Right lung (tissue), 10 donors: Measurements from ENCODE around the gene TSPAN3. TPM values are rescaled to one million over a fixed set of nuclear protein-coding genes. Genes with fewer than 3 reads are reported as not detected.

Experiments
- DNase-seq, 2 donors: peaks; one replicate each; pipeline ENCODE4 v3.0.0-alpha.2; 2013
- long read RNA-seq, 8 donors: transcript quantifications; one replicate each; lab custom pipeline, GENCODE V29; 2026
- polyA plus RNA-seq, 5 donors: library from polyadenylated mRNA; unstranded; fragments of 120-200 nt; gene quantifications; one replicate each; pipeline versions ENCODE4 v1.2.1 to v1.2.3, GENCODE V29; 2013; ENCODE audit warnings: inconsistent platforms in 1 of 5, low replicate concordance in 1 of 5; ENCODE audit not compliant: insufficient read length in 5 of 5, insufficient read depth in 1 of 5

TSPAN3 gene
- 100 to 1,000 TPM; 327 to 424 (median 329) TPM for polyA plus RNA-seq
- long read RNA-seq, donor 1, full-length matches to known transcripts = 200 of 214 reads
- long read RNA-seq, donor 1, partial matches to known transcripts = 14 of 214 reads
- long read RNA-seq, donor 1, other reads (novel, unspliced or antisense) = 0 of 214 reads
- long read RNA-seq, donor 2, full-length matches to known transcripts = 120 of 154 reads
- long read RNA-seq, donor 2, partial matches to known transcripts = 34 of 154 reads
- long read RNA-seq, donor 2, other reads (novel, unspliced or antisense) = 0 of 154 reads
- long read RNA-seq, donor 3, full-length matches to known transcripts = 141 of 146 reads
- long read RNA-seq, donor 3, partial matches to known transcripts = 5 of 146 reads
- long read RNA-seq, donor 3, other reads (novel, unspliced or antisense) = 0 of 146 reads
- long read RNA-seq, donor 4, full-length matches to known transcripts = 95 of 100 reads
- long read RNA-seq, donor 4, partial matches to known transcripts = 0 of 100 reads
- long read RNA-seq, donor 4, other reads (novel, unspliced or antisense) = 5 of 100 reads
- long read RNA-seq, donor 5, full-length matches to known transcripts = 193 of 226 reads
- long read RNA-seq, donor 5, partial matches to known transcripts = 33 of 226 reads
- long read RNA-seq, donor 5, other reads (novel, unspliced or antisense) = 0 of 226 reads
- long read RNA-seq, donor 6, full-length matches to known transcripts = 208 of 228 reads
- long read RNA-seq, donor 6, partial matches to known transcripts = 20 of 228 reads
- long read RNA-seq, donor 6, other reads (novel, unspliced or antisense) = 0 of 228 reads
- long read RNA-seq, donor 7, full-length matches to known transcripts = 205 of 222 reads
- long read RNA-seq, donor 7, partial matches to known transcripts = 17 of 222 reads
- long read RNA-seq, donor 7, other reads (novel, unspliced or antisense) = 0 of 222 reads
- long read RNA-seq, donor 8, full-length matches to known transcripts = 74 of 74 reads
- long read RNA-seq, donor 8, partial matches to known transcripts = 0 of 74 reads
- long read RNA-seq, donor 8, other reads (novel, unspliced or antisense) = 0 of 74 reads

DNA sequence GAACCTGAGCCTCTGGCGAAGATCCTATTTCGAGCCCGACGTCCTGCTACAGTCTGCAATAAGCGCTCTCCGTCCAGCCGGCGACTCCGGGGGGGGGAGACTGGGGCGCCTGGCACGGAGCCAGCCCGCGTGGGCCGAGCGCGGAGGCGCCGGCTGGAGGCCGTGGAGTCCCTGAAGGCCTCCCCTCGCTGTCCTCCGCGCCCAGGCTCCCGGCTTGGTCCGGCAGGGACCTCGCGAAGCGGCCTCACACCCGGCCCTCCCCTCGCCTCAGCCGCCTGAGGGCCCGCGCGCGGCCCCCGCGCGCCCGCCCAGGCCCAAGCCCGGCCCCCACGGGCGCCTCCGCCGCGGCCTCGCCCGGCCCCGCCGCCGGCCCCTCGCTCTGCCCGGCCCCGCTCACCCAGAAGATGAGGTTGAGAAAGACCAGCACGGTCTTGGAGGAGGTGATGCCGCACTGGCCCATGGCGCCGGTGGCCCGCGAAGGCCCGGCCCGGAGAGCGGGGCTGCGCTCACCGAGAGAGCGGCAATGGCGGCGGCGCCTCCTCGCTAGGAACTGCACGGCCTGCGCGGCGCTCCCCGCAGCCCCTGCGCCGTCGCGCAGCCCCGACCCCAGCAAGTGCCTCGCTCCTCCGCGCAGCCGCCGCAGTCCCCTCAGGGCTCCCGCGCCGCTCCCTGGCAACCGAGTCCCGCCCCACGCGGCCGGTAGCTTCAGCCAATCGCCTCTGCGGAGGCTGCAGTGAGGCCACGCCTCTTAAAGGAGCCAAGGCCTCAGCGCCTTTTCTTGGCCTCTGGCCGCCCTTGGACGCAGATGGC lies at the start of gene TSPAN3:
Gene TSPAN3, minus strand, starts transcription at position 615 of the 810 bp plus-strand sequence. Its CDS starts 155 bp downstream, at position 460.
- peak; percentile 92 to 94 for DNase-seq

- DNase-seq = no peak
Measured at GRCh38 chr15:77120576-77120975, 49.7 kb upstream of the TSPAN3 start.

DNA sequence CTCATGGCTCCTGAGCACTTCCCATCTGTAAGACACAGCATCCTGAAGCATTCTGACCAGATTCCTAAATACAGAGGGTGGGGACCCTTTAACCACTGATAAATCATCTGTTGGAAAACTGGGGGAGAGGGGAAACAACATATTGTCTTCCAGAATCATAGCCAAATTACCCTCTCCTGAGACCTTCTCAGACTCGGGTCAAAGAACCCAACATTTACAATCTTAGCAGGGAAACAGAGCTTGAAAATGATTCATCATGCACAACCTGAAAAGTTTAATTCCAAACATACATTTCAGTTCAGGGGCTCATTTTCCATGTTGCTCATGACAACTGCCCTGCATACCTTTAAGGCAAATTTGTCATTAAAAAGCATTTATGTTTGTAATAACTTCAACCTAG lies 48.5 kb upstream of the TSPAN3 start:
- no peak for DNase-seq

DNA sequence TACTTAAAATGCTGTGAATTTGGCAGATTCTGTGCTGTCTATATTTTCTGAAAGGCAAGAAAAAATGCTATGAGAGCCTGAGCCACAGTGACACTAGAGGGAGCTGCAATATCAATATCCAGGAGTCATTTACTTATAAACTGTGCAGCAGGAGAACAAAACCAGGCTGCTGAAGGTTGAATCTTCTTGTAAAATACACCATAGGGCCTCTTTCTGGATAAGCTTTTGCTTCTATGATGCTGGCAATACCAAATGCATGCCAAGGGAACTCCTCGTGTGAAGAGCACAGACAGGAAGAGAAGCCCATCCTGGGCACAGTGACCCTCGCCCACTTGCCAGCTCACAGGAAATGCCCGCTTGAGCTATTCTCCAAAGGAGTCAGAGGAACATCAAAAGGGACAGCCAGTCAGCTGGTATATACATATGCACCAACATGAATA lies 48.0 kb upstream of the TSPAN3 start:
- DNase-seq = peak; percentile 49 to 70

GRCh38 chr15:77115179-77115578 lies 44.3 kb upstream of the TSPAN3 start:
- no peak for DNase-seq

DNA sequence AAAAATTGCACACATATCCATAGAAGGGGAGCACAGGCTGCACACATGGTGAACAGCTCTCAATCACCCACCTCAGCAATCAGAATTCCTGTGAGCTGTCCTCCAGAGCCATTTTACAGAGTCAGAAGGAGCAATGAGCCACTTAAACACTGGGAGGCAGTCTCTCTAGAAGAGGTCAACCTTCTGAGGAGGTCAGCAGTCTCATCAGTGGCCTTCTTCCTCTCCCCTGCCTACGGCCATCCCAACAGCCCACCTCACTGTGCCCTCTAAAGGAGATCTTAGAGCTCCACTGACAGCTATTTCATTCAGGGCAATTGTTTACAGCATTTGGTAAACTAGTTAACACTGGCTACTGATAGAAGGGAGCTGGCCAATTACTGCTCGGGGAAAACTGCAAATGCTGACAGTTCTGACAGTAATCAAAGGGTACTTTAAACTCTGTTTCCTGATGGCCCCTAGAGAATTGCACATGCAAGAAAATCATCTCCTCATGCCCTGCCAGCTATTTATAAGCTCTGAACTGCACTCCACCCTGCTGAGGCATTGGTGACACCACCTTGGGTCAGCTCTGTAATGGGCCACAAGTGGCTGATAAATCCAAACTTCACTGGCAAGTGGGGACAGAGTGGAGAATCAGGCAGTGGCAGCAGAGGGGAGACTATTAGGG lies 42.1 kb upstream of the TSPAN3 start:
- no peak for DNase-seq

- DNase-seq = no peak
Measured at GRCh38 chr15:77111789-77112188, 40.9 kb upstream of the TSPAN3 start.

GRCh38 chr15:77107531-77108355 lies 36.8 kb upstream of the TSPAN3 start:
- peak; percentile 29 to 40 for DNase-seq

DNA sequence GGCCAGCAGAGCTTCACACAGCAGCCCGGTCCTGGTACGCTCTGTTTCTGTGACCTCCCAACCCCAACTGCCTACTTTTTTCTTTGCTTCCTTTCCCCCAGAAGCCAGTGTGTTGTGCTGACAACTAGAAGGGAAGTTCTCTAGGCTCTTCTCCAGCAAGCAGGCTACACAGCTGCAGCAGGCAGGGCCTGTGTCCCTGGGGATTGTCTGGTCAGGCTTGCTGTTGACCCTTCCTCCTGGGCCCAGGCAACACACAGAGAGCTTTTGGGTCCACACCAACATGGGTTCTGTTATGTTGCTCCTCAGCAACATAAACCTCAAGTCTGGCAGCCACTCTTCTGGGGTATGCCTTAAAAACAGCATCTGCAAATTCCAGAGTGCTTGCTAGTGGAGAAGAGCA lies 36.2 kb upstream of the TSPAN3 start:
- DNase-seq = peak in 1 of 2 donors; percentile 9

DNA sequence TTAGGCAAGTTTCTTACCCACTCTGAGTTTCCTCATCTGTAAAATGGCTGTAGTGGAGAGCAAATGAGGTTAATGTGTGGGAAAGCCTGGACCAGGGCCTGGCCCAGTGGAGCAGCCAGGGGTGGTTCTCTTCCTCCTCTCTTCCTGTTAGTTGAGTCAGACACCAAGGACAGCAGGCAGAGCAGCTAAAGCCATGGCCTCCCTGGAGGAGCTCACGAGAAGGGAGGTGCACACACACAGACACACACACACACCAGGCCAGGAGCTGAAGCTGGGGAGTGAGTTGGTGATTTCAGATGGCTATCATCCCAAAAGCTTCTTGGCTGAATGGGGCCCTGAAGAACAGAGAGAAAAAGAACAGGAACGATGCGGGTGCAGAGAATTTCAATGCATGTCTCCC lies 33.2 kb upstream of the TSPAN3 start:
- DNase-seq = no peak

GRCh38 chr15:77099741-77100463 lies 29.0 kb upstream of the TSPAN3 start:
- no peak for DNase-seq

- DNase-seq = no peak
Measured at GRCh38 chr15:77098572-77098971, 27.7 kb upstream of the TSPAN3 start.

DNA sequence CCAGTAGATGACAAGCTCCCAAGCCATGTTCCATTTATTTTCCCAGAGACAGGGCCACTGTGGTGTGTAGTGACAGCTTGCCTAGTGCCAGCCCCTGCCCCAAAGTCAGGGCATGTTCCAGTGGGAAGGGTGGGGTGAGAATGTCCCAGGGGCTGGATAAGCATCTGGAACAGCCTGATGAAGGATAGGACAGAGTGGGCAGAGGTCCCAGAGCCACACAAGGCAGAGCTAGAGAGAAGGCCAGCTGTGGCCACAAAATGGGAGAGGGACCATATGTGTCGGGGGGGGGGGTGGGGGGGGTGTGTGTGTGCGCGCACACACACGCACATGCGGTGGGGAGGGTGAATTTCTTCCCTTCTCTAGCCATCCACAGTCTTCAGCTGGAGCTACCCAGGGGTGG lies 27.0 kb upstream of the TSPAN3 start:
- DNase-seq = no peak

DNA sequence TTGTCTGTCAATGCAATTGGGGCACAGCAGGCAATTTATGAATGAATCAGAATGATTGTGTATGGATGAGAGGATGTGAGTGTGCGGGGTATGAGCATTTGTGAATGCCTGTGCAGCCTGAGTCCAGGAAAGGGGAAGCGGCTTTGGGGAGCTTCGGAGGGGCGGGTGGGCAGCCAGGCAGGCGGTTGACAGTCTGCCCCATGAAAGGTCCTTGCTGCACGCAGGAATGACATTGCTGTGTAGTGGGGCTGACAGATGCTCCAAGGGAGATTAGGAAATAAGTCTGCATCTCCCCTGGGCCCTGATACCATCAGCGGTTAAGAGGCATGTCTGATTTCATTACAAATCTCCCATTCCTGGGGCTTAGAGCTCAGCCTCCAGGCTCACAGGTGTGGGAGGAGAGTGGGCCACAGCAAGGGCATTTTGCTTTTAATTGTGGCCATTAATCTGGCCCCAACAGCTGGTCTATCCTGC lies 26.4 kb upstream of the TSPAN3 start:
- no peak for DNase-seq

DNA sequence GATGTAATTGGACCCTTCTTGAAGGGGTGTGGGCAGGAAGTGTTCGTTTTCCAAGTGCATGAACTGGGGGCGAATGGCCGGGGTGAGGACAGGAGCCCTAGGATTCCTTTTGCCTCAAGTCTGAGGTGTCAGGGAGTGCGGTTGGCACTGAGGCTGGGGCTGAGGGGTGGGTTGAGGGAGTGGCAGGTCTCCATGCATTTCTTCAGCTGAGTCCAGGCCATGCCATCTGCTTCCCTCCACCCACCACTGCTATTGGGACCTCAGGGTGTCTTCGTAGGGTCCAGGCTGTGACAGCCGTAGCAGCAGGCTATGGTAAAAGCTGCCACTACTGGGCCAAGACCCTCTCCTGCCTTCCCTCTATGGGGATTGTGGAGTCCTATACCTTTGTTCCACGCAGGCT lies 25.6 kb upstream of the TSPAN3 start:
- DNase-seq = no peak

- DNase-seq = no peak
Measured at GRCh38 chr15:77096138-77096537, 25.2 kb upstream of the TSPAN3 start.

- no peak for DNase-seq
Measured at GRCh38 chr15:77094397-77095030, 23.6 kb upstream of the TSPAN3 start.

- DNase-seq = no peak
Measured at GRCh38 chr15:77093436-77093835, 22.5 kb upstream of the TSPAN3 start.
